WTC11 (cell line): ENCODE data around the gene LRRC10B. TPM values are rescaled to one million over a fixed set of nuclear protein-coding genes. Genes with fewer than 3 reads are reported as not detected.

Source experiments
- ATAC-seq: fragments of 200-7000 bp; cut with Tn5 transposase; 2 replicates; pipeline ENCODE4 v1.10.0; 2021; ENCODE audit warnings: mild to moderate bottlenecking, moderate library complexity
- CTCF ChIA-PET: fragments of 300-600 bp; sonication (Branson Sonifier 250); formaldehyde crosslinking; loops from one replicate; lab custom pipeline; 2021; ENCODE audit warnings: antibody characterized with exemption; lab: Charles Lee
- POLR2A ChIA-PET: fragments of 350-600 bp; sonication (Branson Sonifier 250); formaldehyde crosslinking; loops from one replicate; lab custom pipeline; 2021; ENCODE audit warnings: antibody characterized with exemption; lab: Charles Lee
- DNase-seq: peaks from one replicate; pipeline ENCODE4 v3.0.0; 2021; ENCODE audit warnings: low spot score
- H3K27ac Mint-ChIP-seq: 2 replicates; pipeline ENCODE4 v1.8.0; 2021; ENCODE audit warnings: mixed read lengths
- H3K27me3 Mint-ChIP-seq: 2 replicates; pipeline ENCODE4 v1.8.0; 2021; ENCODE audit warnings: low read depth, mild to moderate bottlenecking, moderate library complexity, mixed read lengths
- H3K36me3 Mint-ChIP-seq: 2 replicates; pipeline ENCODE4 v1.8.0; 2021; ENCODE audit warnings: mixed read lengths
- H3K4me1 Mint-ChIP-seq: 2 replicates; pipeline ENCODE4 v1.8.0; 2022; ENCODE audit warnings: mixed read lengths
- H3K4me3 Mint-ChIP-seq: 2 replicates; pipeline ENCODE4 v1.8.0; 2021; ENCODE audit warnings: mild to moderate bottlenecking, moderate library complexity, mixed read lengths
- H3K9me3 Mint-ChIP-seq: 2 replicates; pipeline ENCODE4 v1.8.0; 2021; ENCODE audit warnings: mixed read lengths
- CREB1 ChIP-seq: sonication (generic); formaldehyde crosslinking; IDR thresholded peaks from 2 replicates; pipeline ENCODE4 v1.8.0; 2023; ENCODE audit warnings: mild to moderate bottlenecking, missing genetic modification reagents
- GRHL2 ChIP-seq: fragments of 250-450 bp; sonication (Bioruptor Pico); IDR thresholded peaks from 2 replicates; pipeline ENCODE4 v1.8.0; 2022; ENCODE audit warnings: mild to moderate bottlenecking, moderate library complexity; ENCODE audit not compliant: insufficient replicate concordance, severe bottlenecking
- JUN ChIP-seq: sonication (generic); formaldehyde crosslinking; IDR thresholded peaks from 2 replicates; pipeline ENCODE4 v1.8.0; 2023; ENCODE audit warnings: mild to moderate bottlenecking, missing genetic modification reagents
- KAT7 ChIP-seq: sonication (generic); formaldehyde crosslinking; IDR thresholded peaks from 2 replicates; pipeline ENCODE4 v1.8.1; 2023; ENCODE audit warnings: missing genetic modification reagents, mild to moderate bottlenecking, borderline replicate concordance
- MXD4 ChIP-seq: fragments of 250-450 bp; sonication (Bioruptor Pico); IDR thresholded peaks from 2 replicates; pipeline ENCODE4 v1.8.0; 2021; ENCODE audit warnings: mild to moderate bottlenecking, moderate library complexity, borderline replicate concordance
- NR1H2 ChIP-seq: sonication (generic); formaldehyde crosslinking; IDR thresholded peaks from 2 replicates; pipeline ENCODE4 v1.9.0; 2021; ENCODE audit warnings: mild to moderate bottlenecking, moderate library complexity, missing genetic modification reagents
- OVOL2 ChIP-seq: fragments of 250-450 bp; sonication (Bioruptor Pico); IDR thresholded peaks from 2 replicates; pipeline ENCODE4 v1.9.0; 2021; ENCODE audit warnings: mild to moderate bottlenecking, borderline replicate concordance
- PRRX2 ChIP-seq: fragments of 250-450 bp; sonication (Bioruptor Pico); IDR thresholded peaks from 2 replicates; pipeline ENCODE4 v1.8.0; 2021; ENCODE audit warnings: mild to moderate bottlenecking
- RELA ChIP-seq: sonication (generic); formaldehyde crosslinking; IDR thresholded peaks from 2 replicates; pipeline ENCODE4 v1.8.1; 2022; ENCODE audit warnings: missing genetic modification reagents, mild to moderate bottlenecking, borderline replicate concordance
- SMAD4 ChIP-seq: sonication (generic); formaldehyde crosslinking; IDR thresholded peaks from 2 replicates; pipeline ENCODE4 v1.8.0; 2022; ENCODE audit warnings: mild to moderate bottlenecking, missing genetic modification reagents
- SP1 ChIP-seq: sonication (generic); formaldehyde crosslinking; conservative IDR thresholded peaks from 2 replicates; pipeline ENCODE4 v1.8.1; 2022; ENCODE audit warnings: missing genetic modification reagents
- TEAD4 ChIP-seq: sonication (generic); formaldehyde crosslinking; IDR thresholded peaks from 2 replicates; pipeline ENCODE4 v1.8.0; 2022; ENCODE audit warnings: mild to moderate bottlenecking, missing genetic modification reagents
- total RNA-seq: library from RNA; stranded (reverse); gene quantifications from 3 replicates; pipeline ENCODE4 v1.2.3, GENCODE V29; 2021
- TF ChIP-seq, protein P1 (sequence below): sonication (generic); formaldehyde crosslinking; IDR thresholded peaks from 2 replicates; pipeline ENCODE4 v1.8.1; 2022; ENCODE audit warnings: mild to moderate bottlenecking, moderate library complexity, missing genetic modification reagents
- TF ChIP-seq, protein P2 (sequence below): fragments of 200-600 bp; IDR thresholded peaks from 2 replicates; pipeline ENCODE4 v1.8.0; 2022; ENCODE audit warnings: antibody characterized with exemption
- TF ChIP-seq, protein P3 (sequence below): sonication (generic); formaldehyde crosslinking; IDR thresholded peaks from 2 replicates; pipeline ENCODE4 v1.8.0; 2022; ENCODE audit warnings: mild to moderate bottlenecking, missing genetic modification reagents
- TF ChIP-seq, protein P4 (sequence below): sonication (generic); formaldehyde crosslinking; IDR thresholded peaks from 2 replicates; pipeline ENCODE4 v1.8.1; 2023; ENCODE audit warnings: mild to moderate bottlenecking, missing genetic modification reagents, moderate library complexity
- TF ChIP-seq, protein P5 (sequence below): sonication (generic); formaldehyde crosslinking; IDR thresholded peaks from 2 replicates; pipeline ENCODE4 v1.8.0; 2022; ENCODE audit warnings: mild to moderate bottlenecking, missing genetic modification reagents
- TF ChIP-seq, protein P6 (sequence below): sonication (generic); formaldehyde crosslinking; IDR thresholded peaks from 2 replicates; pipeline ENCODE4 v1.8.1; 2022; ENCODE audit warnings: missing genetic modification reagents, borderline replicate concordance

The LRRC10B gene
- total RNA-seq, 1 experiment from 2014 or later: 1.5 TPM

DNA sequence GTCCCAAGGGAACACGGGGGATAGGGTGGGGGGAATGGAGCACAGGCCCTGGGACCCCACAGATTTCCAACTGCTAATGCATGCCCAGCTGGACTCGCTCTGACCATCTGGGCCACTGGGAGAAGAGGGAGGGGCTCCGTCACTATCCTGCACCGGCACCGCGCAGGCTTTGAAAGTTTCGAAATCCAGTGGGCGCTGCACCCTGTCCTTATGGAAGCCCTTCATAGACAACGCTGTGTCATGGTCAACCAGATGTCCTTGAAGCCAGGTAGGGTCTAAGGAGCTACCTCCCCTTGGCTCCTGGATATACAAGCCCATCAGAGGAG is 30.1 kb downstream of the LRRC10B start:
- ATAC-seq (no peak), DNase-seq (no peak)
- no peak for TF ChIP-seq OVOL2 (CRISPR knock-in tag)
- no peak for TF ChIP-seq KAT7
- TF ChIP-seq, protein P1, sequence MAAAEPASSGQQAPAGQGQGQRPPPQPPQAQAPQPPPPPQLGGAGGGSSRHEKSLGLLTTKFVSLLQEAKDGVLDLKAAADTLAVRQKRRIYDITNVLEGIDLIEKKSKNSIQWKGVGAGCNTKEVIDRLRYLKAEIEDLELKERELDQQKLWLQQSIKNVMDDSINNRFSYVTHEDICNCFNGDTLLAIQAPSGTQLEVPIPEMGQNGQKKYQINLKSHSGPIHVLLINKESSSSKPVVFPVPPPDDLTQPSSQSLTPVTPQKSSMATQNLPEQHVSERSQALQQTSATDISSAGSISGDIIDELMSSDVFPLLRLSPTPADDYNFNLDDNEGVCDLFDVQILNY (CRISPR knock-in tag): no peak
- Mint-ChIP-seq H3K4me3 (no peak overlapping the region), H3K27ac (no peak overlapping the region), H3K9me3 (no peaks in the 10 kb centered on the region), H3K27me3 (no peaks in the 10 kb centered on the region), H3K4me1 (peaks cover 43% of the 10 kb centered on the region), H3K36me3 (no peaks in the 10 kb centered on the region)
- POLR2A ChIA-PET: no interaction called here
- CTCF ChIA-PET: interaction anchor here (1.5 to 8.3 kb wide), 4 partner anchors 23 to 61 kb away, joined by 3 to 68 read pairs (median 11); no protein-coding TSS in a partner anchor

DNA sequence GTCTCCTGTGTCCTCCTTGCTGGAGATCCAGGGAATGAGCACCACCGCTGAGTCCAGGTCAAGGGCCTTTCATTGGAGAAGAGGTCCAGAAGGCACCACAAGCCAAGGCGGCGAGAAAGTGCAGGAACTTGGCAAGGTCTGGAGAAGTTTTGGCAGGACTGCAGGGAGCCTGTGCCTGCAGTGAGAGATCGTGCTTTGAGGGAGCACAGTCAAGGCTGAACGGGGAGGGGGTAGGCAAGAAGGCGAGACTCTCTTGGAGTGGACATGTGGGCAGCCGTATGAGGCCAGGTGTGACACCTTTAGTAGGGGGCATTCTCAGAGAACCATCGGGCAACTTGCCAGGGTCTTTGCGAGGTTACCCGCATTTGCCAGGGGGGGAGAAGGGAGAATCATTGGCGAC is 30.5 kb downstream of the LRRC10B start:
- POLR2A ChIA-PET: no interaction called here
- CTCF ChIA-PET: interaction anchor here (1.3 to 11.4 kb wide), 10 partner anchors 9 to 100 kb away, joined by 3 to 174 read pairs (median 6); partner anchors contain the start of gene LRRC10B

More for the DNA sequence above, 30.5 kb downstream of the LRRC10B start:
- no peaks in the 10 kb centered on the region for H3K27me3 Mint-ChIP-seq
- DNase-seq (no peak), ATAC-seq (no peak)
- no peak overlapping the region for H3K4me3 Mint-ChIP-seq
- TF ChIP-seq, protein P2, sequence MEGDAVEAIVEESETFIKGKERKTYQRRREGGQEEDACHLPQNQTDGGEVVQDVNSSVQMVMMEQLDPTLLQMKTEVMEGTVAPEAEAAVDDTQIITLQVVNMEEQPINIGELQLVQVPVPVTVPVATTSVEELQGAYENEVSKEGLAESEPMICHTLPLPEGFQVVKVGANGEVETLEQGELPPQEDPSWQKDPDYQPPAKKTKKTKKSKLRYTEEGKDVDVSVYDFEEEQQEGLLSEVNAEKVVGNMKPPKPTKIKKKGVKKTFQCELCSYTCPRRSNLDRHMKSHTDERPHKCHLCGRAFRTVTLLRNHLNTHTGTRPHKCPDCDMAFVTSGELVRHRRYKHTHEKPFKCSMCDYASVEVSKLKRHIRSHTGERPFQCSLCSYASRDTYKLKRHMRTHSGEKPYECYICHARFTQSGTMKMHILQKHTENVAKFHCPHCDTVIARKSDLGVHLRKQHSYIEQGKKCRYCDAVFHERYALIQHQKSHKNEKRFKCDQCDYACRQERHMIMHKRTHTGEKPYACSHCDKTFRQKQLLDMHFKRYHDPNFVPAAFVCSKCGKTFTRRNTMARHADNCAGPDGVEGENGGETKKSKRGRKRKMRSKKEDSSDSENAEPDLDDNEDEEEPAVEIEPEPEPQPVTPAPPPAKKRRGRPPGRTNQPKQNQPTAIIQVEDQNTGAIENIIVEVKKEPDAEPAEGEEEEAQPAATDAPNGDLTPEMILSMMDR: no peak
- no peak for TF ChIP-seq PRRX2 (CRISPR knock-in tag)
- TF ChIP-seq TEAD4 (CRISPR knock-in tag): no peak
- TF ChIP-seq SMAD4 (CRISPR knock-in tag): no peak
- TF ChIP-seq GRHL2 (CRISPR knock-in tag): no peak
- no peak for TF ChIP-seq MXD4 (CRISPR knock-in tag)
- TF ChIP-seq, protein P3, sequence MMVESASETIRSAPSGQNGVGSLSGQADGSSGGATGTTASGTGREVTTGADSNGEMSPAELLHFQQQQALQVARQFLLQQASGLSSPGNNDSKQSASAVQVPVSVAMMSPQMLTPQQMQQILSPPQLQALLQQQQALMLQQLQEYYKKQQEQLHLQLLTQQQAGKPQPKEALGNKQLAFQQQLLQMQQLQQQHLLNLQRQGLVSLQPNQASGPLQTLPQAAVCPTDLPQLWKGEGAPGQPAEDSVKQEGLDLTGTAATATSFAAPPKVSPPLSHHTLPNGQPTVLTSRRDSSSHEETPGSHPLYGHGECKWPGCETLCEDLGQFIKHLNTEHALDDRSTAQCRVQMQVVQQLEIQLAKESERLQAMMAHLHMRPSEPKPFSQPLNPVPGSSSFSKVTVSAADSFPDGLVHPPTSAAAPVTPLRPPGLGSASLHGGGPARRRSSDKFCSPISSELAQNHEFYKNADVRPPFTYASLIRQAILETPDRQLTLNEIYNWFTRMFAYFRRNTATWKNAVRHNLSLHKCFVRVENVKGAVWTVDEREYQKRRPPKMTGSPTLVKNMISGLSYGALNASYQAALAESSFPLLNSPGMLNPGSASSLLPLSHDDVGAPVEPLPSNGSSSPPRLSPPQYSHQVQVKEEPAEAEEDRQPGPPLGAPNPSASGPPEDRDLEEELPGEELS: no peak
- no peak for TF ChIP-seq CREB1 (CRISPR knock-in tag)
- TF ChIP-seq, protein P4, sequence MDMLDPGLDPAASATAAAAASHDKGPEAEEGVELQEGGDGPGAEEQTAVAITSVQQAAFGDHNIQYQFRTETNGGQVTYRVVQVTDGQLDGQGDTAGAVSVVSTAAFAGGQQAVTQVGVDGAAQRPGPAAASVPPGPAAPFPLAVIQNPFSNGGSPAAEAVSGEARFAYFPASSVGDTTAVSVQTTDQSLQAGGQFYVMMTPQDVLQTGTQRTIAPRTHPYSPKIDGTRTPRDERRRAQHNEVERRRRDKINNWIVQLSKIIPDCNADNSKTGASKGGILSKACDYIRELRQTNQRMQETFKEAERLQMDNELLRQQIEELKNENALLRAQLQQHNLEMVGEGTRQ (CRISPR knock-in tag): no peak
- TF ChIP-seq, protein P5, sequence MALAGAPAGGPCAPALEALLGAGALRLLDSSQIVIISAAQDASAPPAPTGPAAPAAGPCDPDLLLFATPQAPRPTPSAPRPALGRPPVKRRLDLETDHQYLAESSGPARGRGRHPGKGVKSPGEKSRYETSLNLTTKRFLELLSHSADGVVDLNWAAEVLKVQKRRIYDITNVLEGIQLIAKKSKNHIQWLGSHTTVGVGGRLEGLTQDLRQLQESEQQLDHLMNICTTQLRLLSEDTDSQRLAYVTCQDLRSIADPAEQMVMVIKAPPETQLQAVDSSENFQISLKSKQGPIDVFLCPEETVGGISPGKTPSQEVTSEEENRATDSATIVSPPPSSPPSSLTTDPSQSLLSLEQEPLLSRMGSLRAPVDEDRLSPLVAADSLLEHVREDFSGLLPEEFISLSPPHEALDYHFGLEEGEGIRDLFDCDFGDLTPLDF (CRISPR knock-in tag): no peak
- no peak for TF ChIP-seq JUN (CRISPR knock-in tag)
- no peak for TF ChIP-seq NR1H2 (CRISPR knock-in tag)
- no peak for TF ChIP-seq SP1 (CRISPR knock-in tag)
- no peak for TF ChIP-seq RELA (CRISPR knock-in tag)
- TF ChIP-seq, protein P6, sequence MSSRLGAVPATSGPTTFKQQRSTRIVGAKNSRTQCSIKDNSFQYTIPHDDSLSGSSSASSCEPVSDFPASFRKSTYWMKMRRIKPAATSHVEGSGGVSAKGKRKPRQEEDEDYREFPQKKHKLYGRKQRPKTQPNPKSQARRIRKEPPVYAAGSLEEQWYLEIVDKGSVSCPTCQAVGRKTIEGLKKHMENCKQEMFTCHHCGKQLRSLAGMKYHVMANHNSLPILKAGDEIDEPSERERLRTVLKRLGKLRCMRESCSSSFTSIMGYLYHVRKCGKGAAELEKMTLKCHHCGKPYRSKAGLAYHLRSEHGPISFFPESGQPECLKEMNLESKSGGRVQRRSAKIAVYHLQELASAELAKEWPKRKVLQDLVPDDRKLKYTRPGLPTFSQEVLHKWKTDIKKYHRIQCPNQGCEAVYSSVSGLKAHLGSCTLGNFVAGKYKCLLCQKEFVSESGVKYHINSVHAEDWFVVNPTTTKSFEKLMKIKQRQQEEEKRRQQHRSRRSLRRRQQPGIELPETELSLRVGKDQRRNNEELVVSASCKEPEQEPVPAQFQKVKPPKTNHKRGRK (CRISPR knock-in tag): no peak
- TF ChIP-seq, all 79 proteins: peak for 0
- Mint-ChIP-seq H3K36me3 (no peaks in the 10 kb centered on the region), H3K27ac (0 out of 2 replicates have a peak overlapping the region, but pooled peaks have one; percentile 8), H3K9me3 (no peaks in the 10 kb centered on the region), H3K4me1 (peaks cover 43% of the 10 kb centered on the region)
